GM23338 (cell line): ENCODE results near the gene THSD4. TPM values are rescaled to one million over a fixed set of nuclear protein-coding genes. Genes with fewer than 3 reads are reported as not detected.

Experiments
- ATAC-seq: fragments of 200-7000 bp; cut with Tn5 transposase; 3 replicates; pipeline ENCODE4 v1.9.1; 2020
- DNase-seq: peaks from one replicate; pipeline ENCODE4 v3.0.0-alpha.2; 2015; ENCODE audit warnings: low spot score
- H2AFZ ChIP-seq: fragments of 200-600 bp; sonication (generic); 2 replicates; pipeline ENCODE4 v1.8.0; 2016; ENCODE audit warnings: antibody characterized with exemption, mild to moderate bottlenecking, moderate library complexity
- H3F3A ChIP-seq: fragments of 200-600 bp; sonication (generic); replicated peaks from 2 replicates; pipeline ENCODE4 v1.8.0; 2017; ENCODE audit warnings: antibody characterized with exemption, mixed run types, low read depth
- H3K27ac ChIP-seq: fragments of 200-600 bp; sonication (generic); 2 replicates; pipeline ENCODE4 v1.6.1; 2016; ENCODE audit warnings: low read depth
- H3K27me3 ChIP-seq: fragments of 200-600 bp; sonication (generic); 2 replicates; pipeline ENCODE4 v1.8.0; 2016; ENCODE audit warnings: mild to moderate bottlenecking, mixed run types, moderate library complexity; ENCODE audit not compliant: insufficient read depth
- H3K36me3 ChIP-seq: fragments of 200-600 bp; sonication (generic); 2 replicates; pipeline ENCODE4 v1.8.0; 2016; ENCODE audit warnings: mild to moderate bottlenecking; ENCODE audit not compliant: insufficient read depth
- H3K4me1 ChIP-seq: fragments of 200-600 bp; sonication (generic); 2 replicates; pipeline ENCODE4 v1.8.0; 2016; ENCODE audit warnings: mild to moderate bottlenecking, moderate library complexity; ENCODE audit not compliant: insufficient read depth
- H3K4me2 ChIP-seq: fragments of 200-600 bp; sonication (generic); 2 replicates; pipeline ENCODE4 v1.7.1; 2017; ENCODE audit warnings: mixed run types
- H3K4me3 ChIP-seq: fragments of 200-600 bp; sonication (generic); 2 replicates; pipeline ENCODE4 v1.6.1; 2016; ENCODE audit warnings: mixed run types
- H3K79me2 ChIP-seq: fragments of 200-600 bp; sonication (generic); replicated peaks from 2 replicates; pipeline ENCODE4 v1.8.0; 2017; ENCODE audit warnings: mild to moderate bottlenecking; ENCODE audit not compliant: insufficient read depth
- H3K9me2 ChIP-seq: fragments of 200-600 bp; sonication (generic); 2 replicates; pipeline ENCODE4 v1.8.0; 2017; ENCODE audit not compliant: insufficient read depth
- H4K20me1 ChIP-seq: fragments of 200-600 bp; sonication (generic); replicated peaks from 2 replicates; pipeline ENCODE4 v1.8.0; 2017; ENCODE audit warnings: mild to moderate bottlenecking; ENCODE audit not compliant: insufficient read depth
- H3K27ac Mint-ChIP-seq: 2 replicates; pipeline ENCODE4 v1.8.0; 2020; ENCODE audit warnings: inconsistent platforms, mild to moderate bottlenecking, moderate library complexity, mixed read lengths
- H3K27me3 Mint-ChIP-seq: 3 replicates; pipeline ENCODE4 v1.8.0; 2022; ENCODE audit warnings: low read depth, mild to moderate bottlenecking, moderate library complexity, mixed read lengths, inconsistent platforms; ENCODE audit not compliant: insufficient read depth, poor library complexity
- H3K36me3 Mint-ChIP-seq: 3 replicates; pipeline ENCODE4 v1.8.0; 2021; ENCODE audit warnings: low read depth, mild to moderate bottlenecking, inconsistent platforms, moderate library complexity, mixed read lengths
- H3K4me1 Mint-ChIP-seq: 3 replicates; pipeline ENCODE4 v1.8.0; 2020; ENCODE audit warnings: mild to moderate bottlenecking, inconsistent platforms, mixed read lengths
- H3K4me3 Mint-ChIP-seq: 3 replicates; pipeline ENCODE4 v1.8.0; 2021; ENCODE audit warnings: moderate library complexity, mild to moderate bottlenecking, inconsistent platforms, mixed read lengths
- H3K9me3 Mint-ChIP-seq: 3 replicates; pipeline ENCODE4 v1.8.0; 2020; ENCODE audit warnings: moderate library complexity, mild to moderate bottlenecking, inconsistent platforms, mixed read lengths
- CREB1 ChIP-seq: fragments of 250-450 bp; sonication (Bioruptor Pico); IDR thresholded peaks from 2 replicates; pipeline ENCODE4 v1.5.0; 2020; ENCODE audit warnings: low read depth, mild to moderate bottlenecking, moderate library complexity
- CTCF ChIP-seq, 2 experiments: fragments of 200-600 bp in 1 of 2; sonication (generic) in 1 of 2; conservative IDR thresholded peaks; 2 replicates each; pipeline versions ENCODE4 v1.5.1 to v1.6.1; 2016 to 2017; ENCODE audit warnings: antibody characterized with exemption in 2 of 2, low read depth in 2 of 2, mild to moderate bottlenecking in 2 of 2, moderate library complexity in 1 of 2
- ETS1 ChIP-seq: IDR thresholded peaks from 2 replicates; pipeline ENCODE4 v1.6.1; 2016; ENCODE audit warnings: antibody characterized with exemption
- EZH2 ChIP-seq: fragments of 200-600 bp; sonication (generic); IDR thresholded peaks from one replicate; pipeline ENCODE4 v1.8.0; 2017; ENCODE audit warnings: antibody characterized with exemption, mild to moderate bottlenecking, low read depth; ENCODE audit not compliant: unreplicated experiment
- EZH2phosphoT487 ChIP-seq: fragments of 200-600 bp; sonication (generic); IDR thresholded peaks from one replicate; pipeline ENCODE4 v1.8.1; 2018; ENCODE audit warnings: antibody characterized with exemption; ENCODE audit not compliant: unreplicated experiment
- NANOG ChIP-seq: IDR thresholded peaks from 2 replicates; pipeline ENCODE4 v1.6.1; 2016; ENCODE audit warnings: antibody characterized with exemption, borderline replicate concordance
- POLR2AphosphoS5 ChIP-seq: IDR thresholded peaks from 2 replicates; pipeline ENCODE4 v1.6.1; 2016; ENCODE audit warnings: antibody characterized with exemption, low read depth
- REST ChIP-seq: IDR thresholded peaks from one replicate; pipeline ENCODE4 v1.6.1; 2018; ENCODE audit warnings: antibody characterized with exemption; ENCODE audit not compliant: unreplicated experiment
- STAT1 ChIP-seq: IDR thresholded peaks from one replicate; pipeline ENCODE4 v1.6.1; 2016; ENCODE audit warnings: antibody characterized with exemption; ENCODE audit not compliant: unreplicated experiment
- ZNF114 ChIP-seq: fragments of 250-450 bp; sonication (Bioruptor Pico); IDR thresholded peaks from 2 replicates; pipeline ENCODE4 v1.5.0; 2020; ENCODE audit warnings: mild to moderate bottlenecking, moderate library complexity
- ZNF331 ChIP-seq: fragments of 250-450 bp; sonication (Bioruptor Pico); IDR thresholded peaks from 2 replicates; pipeline ENCODE4 v1.5.0; 2020; ENCODE audit warnings: low read depth, mild to moderate bottlenecking, moderate library complexity
- ZNF462 ChIP-seq: fragments of 250-450 bp; sonication (Bioruptor Pico); IDR thresholded peaks from 2 replicates; pipeline ENCODE4 v1.5.0; 2020; ENCODE audit warnings: mild to moderate bottlenecking, moderate library complexity
- polyA plus RNA-seq: library from polyadenylated mRNA; unstranded; fragments of >200 nt; fragmentation: Nextera tagmentation; extraction: Ambion mirVana; gene quantifications from 2 replicates; pipeline ENCODE4 v1.2.1, GENCODE V29; 2016
- total RNA-seq: library from RNA; depleted of rRNA; stranded (reverse); fragments of >200 nt; shearing (Covaris generic); gene quantifications from 2 replicates; pipeline ENCODE4 v1.2.3, GENCODE V29; 2014

THSD4 gene
- total and polyA plus RNA-seq, 2 experiments from 2014 or later = 2.0 to 7.4 TPM

- no peak for DNase-seq
- TF ChIP-seq ZNF331 (CRISPR knock-in tag) (no peak), STAT1 (no peak), ZNF462 (CRISPR knock-in tag) (no peak), EZH2 (no peak), ETS1 (no peak), NANOG (no peak), CREB1 (CRISPR knock-in tag) (no peak), REST (no peak), EZH2phosphoT487 (no peak), ZNF114 (no peak), CTCF (conservative IDR thresholded peaks at IDR 0.05; ENCODE audit: low read depth in 2 of 2) (no peak), POLR2AphosphoS5 (no peak)
- Histone ChIP-seq H3K9me2 (peaks cover 15% of the 10 kb centered on the region; the same call in 1 of the 2 replicates), H3K4me1 (peaks cover 15% of the 10 kb centered on the region; the same call in 1 of the 2 replicates), H3K36me3 (no peaks in the 10 kb centered on the region), H2AFZ (no peak overlapping the region), H4K20me1 (no peaks in the 10 kb centered on the region), H3K4me3 (no peak overlapping the region), H3K27ac (no peak overlapping the region), H3K79me2 (no peaks in the 10 kb centered on the region), H3K27me3 (no peaks in the 10 kb centered on the region), H3F3A (no peaks in the 10 kb centered on the region), H3K4me2 (no peak overlapping the region)
- H3K27me3 Mint-ChIP-seq = no peaks in the 10 kb centered on the region
- H3K27ac Mint-ChIP-seq = no peak overlapping the region
- no peaks in the 10 kb centered on the region for H3K9me3 Mint-ChIP-seq
- peaks cover 34% of the 10 kb centered on the region for H3K4me1 Mint-ChIP-seq
- H3K36me3 Mint-ChIP-seq = no peaks in the 10 kb centered on the region
- no peak for ATAC-seq
- no peak overlapping the region for H3K4me3 Mint-ChIP-seq
Observed at GRCh38 chr15:71338265-71338664, 223.0 kb downstream of the THSD4 start.
